Loucy (cell line): Measurements from ENCODE around the gene UCK2.
A peak's percentile ranks its signal among the peaks of the same experiment; 100 is the strongest.

Experiments used
- EZH2phosphoT487 ChIP-seq: fragments of 200-600 bp; IDR thresholded peaks from 2 replicates; pipeline ENCODE4 v1.6.1; 2018; ENCODE audit warnings: antibody characterized with exemption, mild to moderate bottlenecking, moderate library complexity, borderline replicate concordance
- TF ChIP-seq, protein P1 (sequence below): fragments of 200-600 bp; sonication (generic); conservative IDR thresholded peaks from 2 replicates; pipeline ENCODE4 v1.5.1; 2014; ENCODE audit warnings: mild to moderate bottlenecking, antibody characterized with exemption, low read length

DNA sequence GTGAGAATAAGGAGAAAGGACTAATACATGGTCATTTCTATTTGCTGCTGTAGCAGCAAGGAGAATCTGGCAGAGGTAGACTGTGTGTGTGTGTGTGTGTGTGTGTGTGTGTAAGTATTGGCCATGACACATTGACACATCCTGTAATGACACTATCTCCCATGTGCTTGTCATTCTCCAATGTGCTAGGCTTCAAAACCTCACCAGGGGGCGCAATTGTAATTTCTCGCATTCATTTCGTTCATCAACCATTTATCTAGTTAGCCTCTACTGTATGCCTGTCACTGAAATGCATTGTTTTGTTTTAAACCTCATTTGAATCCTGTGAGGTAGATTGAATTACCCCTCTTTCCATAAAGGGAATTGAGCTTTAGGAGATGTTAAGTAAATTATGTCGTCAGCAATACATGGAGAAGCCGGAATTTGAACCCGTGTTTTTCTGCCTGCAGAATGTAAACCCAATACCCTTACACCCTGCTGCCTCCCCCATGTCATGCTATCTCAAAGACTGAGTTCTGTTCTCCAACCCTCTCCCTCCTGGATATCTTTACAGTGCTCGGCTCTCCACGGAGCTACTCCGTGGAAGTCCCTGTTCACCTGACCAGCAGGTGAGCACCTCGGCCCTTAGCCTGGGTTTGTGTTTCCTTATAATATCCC lies 100.8 kb downstream of the UCK2 start:
- TF ChIP-seq, protein P1, sequence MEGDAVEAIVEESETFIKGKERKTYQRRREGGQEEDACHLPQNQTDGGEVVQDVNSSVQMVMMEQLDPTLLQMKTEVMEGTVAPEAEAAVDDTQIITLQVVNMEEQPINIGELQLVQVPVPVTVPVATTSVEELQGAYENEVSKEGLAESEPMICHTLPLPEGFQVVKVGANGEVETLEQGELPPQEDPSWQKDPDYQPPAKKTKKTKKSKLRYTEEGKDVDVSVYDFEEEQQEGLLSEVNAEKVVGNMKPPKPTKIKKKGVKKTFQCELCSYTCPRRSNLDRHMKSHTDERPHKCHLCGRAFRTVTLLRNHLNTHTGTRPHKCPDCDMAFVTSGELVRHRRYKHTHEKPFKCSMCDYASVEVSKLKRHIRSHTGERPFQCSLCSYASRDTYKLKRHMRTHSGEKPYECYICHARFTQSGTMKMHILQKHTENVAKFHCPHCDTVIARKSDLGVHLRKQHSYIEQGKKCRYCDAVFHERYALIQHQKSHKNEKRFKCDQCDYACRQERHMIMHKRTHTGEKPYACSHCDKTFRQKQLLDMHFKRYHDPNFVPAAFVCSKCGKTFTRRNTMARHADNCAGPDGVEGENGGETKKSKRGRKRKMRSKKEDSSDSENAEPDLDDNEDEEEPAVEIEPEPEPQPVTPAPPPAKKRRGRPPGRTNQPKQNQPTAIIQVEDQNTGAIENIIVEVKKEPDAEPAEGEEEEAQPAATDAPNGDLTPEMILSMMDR = peak; percentile 87
- no peak for TF ChIP-seq EZH2phosphoT487
